ENCODE results near the gene GPR153. TPM values are rescaled to one million over a fixed set of nuclear protein-coding genes. Genes with fewer than 3 reads are reported as not detected.

Gene GPR153
- total RNA-seq, 1 donor from 2014 or later = 8.4 TPM

- H3K27me3 Mint-ChIP-seq (ENCODE audit: insufficient read depth, low read depth) = peaks cover 20% of the 10 kb centered on the region
These were observed 51.0 kb downstream of the GPR153 start for GRCh38 chr1:6209661-6210580.

DNA sequence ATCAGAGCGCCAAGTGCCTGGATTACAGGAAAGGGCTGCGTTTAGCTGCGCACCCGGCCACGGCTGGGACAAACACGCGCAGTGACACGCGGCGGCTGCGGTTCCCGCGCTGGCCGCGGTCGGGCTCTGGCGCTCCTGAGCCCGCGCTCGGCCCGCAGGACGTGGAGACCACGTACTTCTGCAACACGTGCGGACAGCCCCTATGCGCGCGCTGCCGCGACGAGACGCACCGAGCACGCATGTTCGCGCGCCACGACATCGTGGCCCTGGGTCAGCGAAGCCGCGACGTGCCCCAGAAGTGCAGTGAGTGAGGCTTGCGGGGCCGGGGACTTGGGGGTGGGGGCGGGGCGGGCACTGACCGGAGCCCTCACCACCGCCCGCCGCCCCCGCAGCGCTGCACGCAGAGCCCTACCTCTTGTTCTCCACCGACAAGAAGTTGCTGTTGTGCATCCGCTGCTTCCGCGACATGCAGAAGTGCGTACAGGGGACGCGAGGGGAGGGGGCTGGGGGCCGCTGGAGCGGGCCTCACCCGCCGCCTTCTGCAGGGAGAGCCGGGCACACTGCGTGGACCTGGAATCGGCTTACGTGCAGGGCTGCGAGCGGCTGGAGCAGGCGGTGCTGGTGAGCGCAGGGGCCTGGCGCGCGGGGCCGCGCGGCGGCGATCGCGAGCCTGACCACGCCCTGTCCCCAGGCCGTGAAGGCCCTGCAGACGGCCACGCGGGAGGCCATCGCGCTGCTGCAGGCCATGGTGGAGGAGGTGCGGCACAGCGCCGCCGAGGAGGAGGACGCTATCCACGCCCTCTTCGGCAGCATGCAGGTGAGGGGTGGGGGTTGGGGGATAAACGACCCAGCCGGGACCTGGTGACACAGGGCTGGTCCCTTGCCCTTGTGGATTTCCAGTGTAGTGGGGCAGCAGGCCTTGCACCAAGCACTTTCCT lies 51.9 kb downstream of the GPR153 start:
- peaks cover 49% of the 10 kb centered on the region for H3K27me3 ChIP-seq
- H3K36me3 Mint-ChIP-seq = no peaks in the 10 kb centered on the region

More at GRCh38 chr1:6209661-6210580, 51.0 kb downstream of the GPR153 start:
- Histone ChIP-seq H3K27me3 (peaks cover 49% of the 10 kb centered on the region), H3K4me2 (peak overlapping the region; percentile 92), H2AFZ (replicated peaks) (peak overlapping the region; percentile 85), H3K36me3 (no peaks in the 10 kb centered on the region), H3K4me1 (peaks cover 14% of the 10 kb centered on the region), H3K9ac (no peak overlapping the region), H3K9me3 (ENCODE audit: low read depth) (no peaks in the 10 kb centered on the region), H3K4me3 (peak overlapping the region; percentile 46), H3K79me2 (ENCODE audit: low read depth) (no peaks in the 10 kb centered on the region), H3K27ac (no peak overlapping the region), H4K20me1 (ENCODE audit: low read depth) (peaks cover 3% of the 10 kb centered on the region), H3F3A (ENCODE audit: low read depth) (peaks cover 36% of the 10 kb centered on the region)
- DNase-seq (ENCODE audit: low spot score) = peak; percentile 38
- H3K36me3 Mint-ChIP-seq = no peaks in the 10 kb centered on the region
- peaks cover 9% of the 10 kb centered on the region for H3K4me1 Mint-ChIP-seq
- peak overlapping the region; percentile 75 for H3K4me3 Mint-ChIP-seq
- TF ChIP-seq, protein P1, sequence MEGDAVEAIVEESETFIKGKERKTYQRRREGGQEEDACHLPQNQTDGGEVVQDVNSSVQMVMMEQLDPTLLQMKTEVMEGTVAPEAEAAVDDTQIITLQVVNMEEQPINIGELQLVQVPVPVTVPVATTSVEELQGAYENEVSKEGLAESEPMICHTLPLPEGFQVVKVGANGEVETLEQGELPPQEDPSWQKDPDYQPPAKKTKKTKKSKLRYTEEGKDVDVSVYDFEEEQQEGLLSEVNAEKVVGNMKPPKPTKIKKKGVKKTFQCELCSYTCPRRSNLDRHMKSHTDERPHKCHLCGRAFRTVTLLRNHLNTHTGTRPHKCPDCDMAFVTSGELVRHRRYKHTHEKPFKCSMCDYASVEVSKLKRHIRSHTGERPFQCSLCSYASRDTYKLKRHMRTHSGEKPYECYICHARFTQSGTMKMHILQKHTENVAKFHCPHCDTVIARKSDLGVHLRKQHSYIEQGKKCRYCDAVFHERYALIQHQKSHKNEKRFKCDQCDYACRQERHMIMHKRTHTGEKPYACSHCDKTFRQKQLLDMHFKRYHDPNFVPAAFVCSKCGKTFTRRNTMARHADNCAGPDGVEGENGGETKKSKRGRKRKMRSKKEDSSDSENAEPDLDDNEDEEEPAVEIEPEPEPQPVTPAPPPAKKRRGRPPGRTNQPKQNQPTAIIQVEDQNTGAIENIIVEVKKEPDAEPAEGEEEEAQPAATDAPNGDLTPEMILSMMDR (IDR thresholded peaks at IDR 0.05) = no peak
- TF ChIP-seq EZH2phosphoT487 (IDR thresholded peaks at IDR 0.05) (no peak), EZH2 (IDR thresholded peaks at IDR 0.05) (no peak)
- no peaks in the 10 kb centered on the region for H3K9me3 Mint-ChIP-seq
- H3K27ac Mint-ChIP-seq = no peak overlapping the region

GRCh38 chr1:6207921-6208320 lies 53.0 kb downstream of the GPR153 start:
- Mint-ChIP-seq H3K27me3 (ENCODE audit: insufficient read depth, low read depth) (peaks cover 12% of the 10 kb centered on the region), H3K4me3 (peak overlapping the region; percentile 72), H3K27ac (no peak overlapping the region), H3K36me3 (no peaks in the 10 kb centered on the region), H3K4me1 (peaks cover 11% of the 10 kb centered on the region), H3K9me3 (no peaks in the 10 kb centered on the region)
- Histone ChIP-seq H3K9ac (no peak overlapping the region), H3K36me3 (no peaks in the 10 kb centered on the region), H3F3A (ENCODE audit: low read depth) (peaks cover 44% of the 10 kb centered on the region), H3K9me3 (ENCODE audit: low read depth) (no peaks in the 10 kb centered on the region), H4K20me1 (ENCODE audit: low read depth) (peaks cover 3% of the 10 kb centered on the region), H2AFZ (replicated peaks) (no peak overlapping the region), H3K4me1 (peaks cover 14% of the 10 kb centered on the region), H3K79me2 (ENCODE audit: low read depth) (no peaks in the 10 kb centered on the region), H3K4me3 (no peak overlapping the region), H3K4me2 (no peak overlapping the region), H3K27me3 (peaks cover 49% of the 10 kb centered on the region), H3K27ac (no peak overlapping the region)
- TF ChIP-seq, protein P1 (IDR thresholded peaks at IDR 0.05) = no peak
- TF ChIP-seq EZH2 (IDR thresholded peaks at IDR 0.05) (no peak), EZH2phosphoT487 (IDR thresholded peaks at IDR 0.05) (no peak)
- DNase-seq (ENCODE audit: low spot score) = no peak

More for the DNA sequence above, 51.9 kb downstream of the GPR153 start:
- Histone ChIP-seq H3K4me1 (peaks cover 14% of the 10 kb centered on the region), H3K4me2 (peak overlapping the region; percentile 92), H2AFZ (replicated peaks) (peak overlapping the region; percentile 85), H3K4me3 (peak overlapping the region; percentile 46), H3K36me3 (no peaks in the 10 kb centered on the region), H4K20me1 (ENCODE audit: low read depth) (peaks cover 3% of the 10 kb centered on the region), H3K79me2 (ENCODE audit: low read depth) (no peaks in the 10 kb centered on the region), H3F3A (ENCODE audit: low read depth) (peaks cover 44% of the 10 kb centered on the region), H3K9ac (no peak overlapping the region), H3K9me3 (ENCODE audit: low read depth) (no peaks in the 10 kb centered on the region), H3K27ac (no peak overlapping the region)
- peaks cover 11% of the 10 kb centered on the region for H3K4me1 Mint-ChIP-seq
- H3K27ac Mint-ChIP-seq = no peak overlapping the region
- peak; percentile 82 for DNase-seq (ENCODE audit: low spot score)
- H3K27me3 Mint-ChIP-seq (ENCODE audit: insufficient read depth, low read depth) = peaks cover 18% of the 10 kb centered on the region
- peak overlapping the region; percentile 75 for H3K4me3 Mint-ChIP-seq
- TF ChIP-seq, protein P1 (IDR thresholded peaks at IDR 0.05) = peak; percentile 49
- TF ChIP-seq EZH2phosphoT487 (IDR thresholded peaks at IDR 0.05) (no peak), EZH2 (IDR thresholded peaks at IDR 0.05) (peak; percentile 14)
- no peaks in the 10 kb centered on the region for H3K9me3 Mint-ChIP-seq

Measured in neural progenitor cell (in vitro differentiated cells).